ENCODE measurements around the gene CHMP4A.
"Not testable (repeated sequence)": the region's sequence is repeated elsewhere in the genome, so short reads cannot be mapped to it uniquely, and the experiment has no call there.

The CHMP4A gene

DNA sequence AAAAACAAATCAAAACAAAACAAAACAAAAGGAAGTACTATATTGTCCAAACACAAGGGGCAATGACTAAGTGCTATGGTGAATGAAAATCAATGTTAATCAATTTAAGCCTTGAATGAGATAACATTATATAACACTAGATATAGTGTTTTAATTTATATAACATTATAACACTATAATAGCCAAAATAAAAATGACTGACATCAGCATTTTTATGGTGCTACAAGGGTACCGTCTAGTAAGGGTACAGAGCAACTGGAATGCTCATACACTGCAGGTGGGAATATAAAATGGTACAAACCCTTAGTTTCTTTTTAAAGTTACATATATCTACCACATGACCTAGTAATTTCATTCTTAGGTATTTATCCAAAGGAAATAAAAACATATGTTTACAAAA, 13.2 kb upstream of the CHMP4A start:
- in situ Hi-C loops (cut with HindIII; ENCODE audit: low sequenced_read_pairs) = no loop called here

DNA sequence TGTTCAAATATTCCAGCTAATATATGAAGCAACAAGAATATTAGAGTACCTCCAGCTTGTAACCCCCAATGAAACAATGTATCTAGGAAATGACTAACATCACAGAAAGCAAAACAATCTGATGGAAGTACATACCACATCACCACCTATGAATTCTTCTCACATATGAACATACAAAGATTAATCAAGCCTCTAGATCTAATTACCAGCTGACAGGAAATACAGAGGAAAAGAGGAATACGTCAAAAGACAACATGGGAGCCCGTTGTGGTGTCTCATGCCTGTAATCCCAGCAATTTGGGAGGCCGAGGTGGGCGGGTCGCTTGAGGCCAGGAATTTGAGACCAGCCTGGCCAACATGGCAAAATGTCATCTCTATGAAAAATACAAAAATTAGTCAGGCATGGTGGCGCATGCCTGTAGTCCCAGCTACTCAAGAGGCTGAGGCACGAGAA, 11.4 kb upstream of the CHMP4A start:
- in situ Hi-C loops (cut with HindIII; ENCODE audit: low sequenced_read_pairs) = no loop called here

DNA sequence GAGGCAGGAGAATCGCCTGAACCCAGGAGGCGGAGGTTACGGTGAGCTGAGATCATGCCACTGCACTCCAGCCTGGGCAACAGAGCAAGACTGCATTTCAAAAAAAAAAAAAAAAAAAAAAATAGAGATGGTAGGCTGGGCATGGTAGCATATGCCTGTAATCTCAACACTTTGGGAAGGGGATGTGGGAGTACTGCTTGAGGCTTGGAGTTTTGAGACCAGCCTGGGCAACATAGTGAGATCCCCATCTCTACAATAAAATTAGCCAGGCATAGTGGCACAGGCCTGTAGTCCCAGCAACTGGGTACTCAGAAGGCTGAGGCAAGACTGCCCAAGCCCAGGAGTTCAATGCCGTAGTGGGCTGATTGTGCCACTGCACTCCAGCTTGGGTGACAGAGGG, 9.7 kb upstream of the CHMP4A start:
- in situ Hi-C loops (cut with HindIII; ENCODE audit: low sequenced_read_pairs) = not testable (repeated sequence)

DNA sequence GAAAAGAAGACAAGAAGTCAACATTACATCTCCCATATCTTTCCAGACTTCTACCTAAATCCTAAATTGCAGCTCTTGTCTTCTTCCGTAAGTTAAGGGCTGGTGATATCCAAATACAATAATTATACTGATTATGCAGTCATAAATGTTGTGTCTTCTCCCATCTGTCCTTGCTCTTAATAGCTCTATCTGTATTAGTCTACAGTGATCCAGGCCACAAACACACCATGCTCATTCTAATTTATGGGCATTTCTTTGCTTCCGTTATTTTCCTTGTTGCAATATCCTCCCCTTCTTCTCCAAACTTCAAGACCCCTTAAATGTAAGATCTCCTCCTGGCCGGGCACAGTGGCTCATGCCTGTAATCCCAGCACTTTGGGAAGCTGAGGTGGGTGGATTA, 6.2 kb upstream of the CHMP4A start:
- in situ Hi-C loops (cut with HindIII; ENCODE audit: low sequenced_read_pairs) = no loop called here

- in situ Hi-C loops (cut with HindIII; ENCODE audit: low sequenced_read_pairs) = no loop called here
These were observed 5.8 kb upstream of the CHMP4A start for GRCh38 chr14:24219080-24219479.

- in situ Hi-C loops (cut with HindIII; ENCODE audit: low sequenced_read_pairs) = not testable (repeated sequence)
These were observed 3.6 kb upstream of the CHMP4A start for GRCh38 chr14:24216876-24217275.

- in situ Hi-C loops (cut with HindIII; ENCODE audit: low sequenced_read_pairs) = no loop called here
These were observed 3.0 kb upstream of the CHMP4A start for GRCh38 chr14:24216345-24216699.

DNA sequence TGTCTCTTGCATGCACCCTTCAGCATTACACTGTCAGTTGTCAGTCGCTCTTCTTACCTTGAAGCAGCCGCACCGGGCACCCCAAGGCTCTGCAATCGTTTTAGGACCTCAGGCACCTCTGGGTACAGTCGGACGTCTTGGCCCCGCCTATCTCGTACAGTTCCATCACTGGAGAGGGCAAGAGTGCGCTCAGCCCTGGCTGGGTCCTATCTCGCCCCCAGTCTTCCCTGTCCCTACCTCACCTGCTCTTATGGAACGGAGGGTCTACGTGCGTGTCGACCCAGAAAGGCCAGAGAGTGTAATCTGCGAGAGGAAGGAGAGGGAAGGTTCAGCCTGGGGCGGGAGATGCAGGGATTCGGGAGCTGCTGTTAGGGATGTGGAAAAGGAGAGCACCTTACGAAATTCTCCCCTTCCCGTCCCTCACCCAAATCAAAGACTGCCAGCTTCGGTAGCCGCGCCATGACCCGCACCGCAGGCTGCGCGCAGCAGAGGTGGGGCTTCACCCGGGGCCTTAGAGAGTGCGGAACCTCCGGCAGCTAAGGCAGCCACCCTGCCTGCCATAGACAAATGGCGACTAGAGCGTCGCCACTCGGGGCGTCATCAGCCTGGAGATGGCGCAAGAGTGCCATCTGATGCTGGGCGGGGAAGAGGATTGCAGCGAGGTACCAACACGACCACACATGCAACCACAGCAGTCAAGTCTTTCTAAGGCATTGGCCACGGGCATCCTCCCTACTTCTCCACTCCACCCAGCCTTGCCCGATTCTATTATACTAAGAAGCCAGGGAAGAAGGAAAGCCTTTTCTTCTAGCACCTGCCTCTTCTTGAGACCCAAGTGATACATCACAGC, 2.4 kb upstream of the CHMP4A start, which contains the start of gene MDP1:
Gene MDP1, minus strand, starts transcription at position 572 of the 850 bp plus-strand sequence. Its CDS starts 111 bp downstream, at position 461.
- in situ Hi-C loops (cut with HindIII; ENCODE audit: low sequenced_read_pairs) = no loop called here

- in situ Hi-C loops (cut with HindIII; ENCODE audit: low sequenced_read_pairs) = no loop called here
These were observed 776 bp upstream of the CHMP4A start for GRCh38 chr14:24213866-24214662.

DNA sequence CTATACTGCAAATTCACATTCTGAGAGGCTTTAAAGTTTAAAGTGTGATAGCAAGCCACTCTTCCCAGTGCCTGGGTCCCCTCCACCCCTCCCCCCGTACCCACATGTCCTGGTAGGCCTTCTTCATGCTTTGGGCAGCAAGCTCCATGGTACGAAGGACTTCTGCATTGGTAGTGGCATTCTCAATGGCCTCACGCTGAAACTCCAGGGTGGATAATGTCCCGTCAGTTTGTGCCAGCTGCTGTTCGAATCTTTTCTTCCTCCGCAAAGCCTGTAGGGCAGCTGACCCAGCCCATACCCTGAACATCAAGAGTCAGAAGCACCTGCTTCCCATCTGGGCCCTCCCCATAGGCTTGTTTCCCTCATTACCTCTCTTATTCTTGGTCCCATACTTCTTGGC, 2.0 kb downstream of the CHMP4A start:
- in situ Hi-C loops (cut with HindIII; ENCODE audit: low sequenced_read_pairs) = no loop called here

DNA sequence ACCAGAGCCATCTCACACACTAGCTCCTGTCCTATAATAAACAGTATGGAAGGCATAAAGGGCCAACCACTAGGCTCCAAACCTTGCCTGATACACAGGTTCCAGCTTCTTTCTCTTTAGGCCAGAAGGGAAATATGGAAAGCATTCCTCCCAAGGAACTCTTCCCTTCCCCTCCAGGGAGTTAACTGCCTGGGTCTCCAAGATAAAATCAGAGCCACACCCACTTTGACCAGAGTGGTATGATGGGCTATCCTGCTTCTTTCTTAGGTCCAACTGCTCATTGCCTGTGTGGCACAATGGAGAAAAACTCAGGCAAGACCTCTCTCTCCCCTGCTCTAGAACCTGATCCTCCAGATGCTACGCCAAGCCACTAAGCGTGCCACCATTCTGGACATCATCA, 5.7 kb downstream of the CHMP4A start:
- in situ Hi-C loops (cut with HindIII; ENCODE audit: low sequenced_read_pairs) = no loop called here

GRCh38 chr14:24207104-24207551, 6.2 kb downstream of the CHMP4A start:
- in situ Hi-C loops (cut with HindIII; ENCODE audit: low sequenced_read_pairs) = no loop called here

GRCh38 chr14:24206260-24207103, 6.8 kb downstream of the CHMP4A start:
- in situ Hi-C loops (cut with HindIII; ENCODE audit: low sequenced_read_pairs) = no loop called here

DNA sequence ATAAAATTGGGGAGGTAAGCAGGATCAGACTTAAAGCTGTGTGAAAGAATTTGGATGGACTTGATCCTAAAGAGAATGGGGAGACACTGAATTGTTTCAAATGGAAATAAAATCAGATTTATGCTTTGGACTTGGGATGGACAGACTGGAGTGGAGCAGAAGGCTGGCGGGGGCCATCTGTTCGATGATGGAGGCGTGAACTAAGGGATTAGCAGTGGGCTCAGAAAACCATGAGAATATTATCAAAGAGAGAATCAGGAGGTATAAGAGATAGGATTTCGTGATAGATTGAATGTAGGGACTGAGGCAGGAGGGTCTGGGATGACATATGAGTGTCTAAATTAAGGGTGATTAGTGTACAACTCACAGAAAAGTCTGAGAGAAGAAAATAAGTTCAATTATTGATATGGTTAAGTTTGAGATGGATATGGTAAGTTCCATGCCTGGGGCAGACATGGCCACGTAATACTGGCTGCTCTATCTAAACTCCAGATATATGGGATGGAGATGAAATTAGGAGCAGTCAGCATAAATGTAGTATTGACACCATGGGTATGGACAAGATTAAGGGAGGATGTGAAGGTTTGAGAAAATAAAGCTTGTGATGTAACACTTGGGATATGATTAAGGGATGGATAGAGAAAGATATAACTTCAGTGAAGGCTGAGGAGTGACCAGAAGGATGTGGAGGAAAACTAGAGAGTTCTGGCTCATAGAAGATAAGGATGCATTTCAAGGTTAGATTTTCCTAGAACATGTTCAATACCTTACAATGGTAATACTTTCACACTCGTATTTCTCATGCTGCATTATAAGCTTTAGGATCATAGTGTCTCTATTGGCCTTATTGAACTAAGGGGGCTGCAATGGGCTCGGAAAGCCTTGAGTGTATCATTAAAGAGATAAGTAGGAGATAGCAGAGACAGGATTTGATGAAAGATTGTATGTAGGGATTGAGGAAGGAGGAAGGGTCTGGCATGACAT, 8.8 kb downstream of the CHMP4A start:
- in situ Hi-C loops (cut with HindIII; ENCODE audit: low sequenced_read_pairs) = no loop called here

DNA sequence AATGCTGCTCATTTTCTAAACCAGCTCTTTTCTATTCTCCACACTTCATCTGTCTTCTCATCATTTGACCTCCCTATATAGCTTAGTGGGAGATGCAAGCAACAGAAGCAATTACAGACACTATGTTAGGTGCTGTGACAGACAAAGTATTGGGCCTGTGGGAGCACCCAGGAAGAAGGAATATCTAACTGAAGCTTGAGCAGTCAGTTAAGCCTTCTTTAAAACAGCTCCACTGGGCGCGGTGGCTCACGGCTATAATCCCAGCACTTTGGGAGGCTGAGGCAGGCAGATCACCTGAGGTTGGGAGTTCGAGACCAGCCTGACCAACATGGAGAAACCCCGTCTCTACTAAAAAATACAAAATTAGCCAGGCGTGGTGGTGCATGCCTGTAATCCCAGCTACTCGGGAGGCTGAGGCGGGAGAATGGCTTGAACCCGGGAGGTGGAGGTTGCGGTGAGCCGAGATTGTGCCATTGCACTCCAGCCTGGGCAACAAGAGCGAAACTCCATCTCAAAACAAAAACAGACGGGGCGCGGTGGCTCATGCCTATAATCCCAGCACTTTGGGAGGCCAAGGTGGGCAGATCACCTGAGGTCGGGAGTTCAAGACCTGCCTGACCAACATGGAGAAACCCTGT, 9.9 kb downstream of the CHMP4A start:
- in situ Hi-C loops (cut with HindIII; ENCODE audit: low sequenced_read_pairs) = not testable (repeated sequence)

GRCh38 chr14:24202538-24202937, 10.8 kb downstream of the CHMP4A start:
- in situ Hi-C loops (cut with HindIII; ENCODE audit: low sequenced_read_pairs) = not testable (repeated sequence)

DNA sequence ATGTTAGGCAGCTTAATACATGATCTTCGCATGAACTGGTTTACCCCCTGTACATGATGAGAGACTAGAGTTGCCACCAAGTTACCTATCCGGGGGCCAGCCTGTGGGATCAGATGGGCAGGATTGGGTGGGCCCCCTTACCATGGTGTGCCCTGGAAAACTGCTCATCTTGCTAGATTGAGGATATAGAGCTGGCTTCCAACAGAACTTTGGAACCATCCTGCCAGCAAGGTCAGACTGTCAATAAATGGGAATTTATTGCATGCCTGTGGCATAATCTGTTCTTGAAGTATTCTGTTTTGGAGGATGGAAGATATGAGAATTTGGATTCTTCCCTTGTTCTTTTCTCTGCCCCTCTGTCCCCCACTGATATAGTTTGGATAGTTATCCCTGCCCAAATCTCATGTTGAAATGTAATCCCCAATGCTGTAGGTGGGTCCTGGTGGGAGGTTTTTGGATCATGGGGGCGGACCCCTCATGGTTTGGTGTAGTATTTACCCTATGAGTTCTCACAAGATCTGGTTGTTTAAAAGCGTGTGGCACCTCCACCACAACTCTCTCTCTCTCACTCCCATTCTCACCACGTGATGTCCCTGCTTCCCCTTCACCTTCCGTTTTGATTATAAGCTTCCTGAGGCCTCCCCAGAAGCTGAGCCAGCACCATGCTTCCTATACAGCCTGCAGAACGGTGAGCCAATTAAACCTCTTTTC, 14.3 kb downstream of the CHMP4A start:
- in situ Hi-C loops (cut with HindIII; ENCODE audit: low sequenced_read_pairs) = no loop called here

DNA sequence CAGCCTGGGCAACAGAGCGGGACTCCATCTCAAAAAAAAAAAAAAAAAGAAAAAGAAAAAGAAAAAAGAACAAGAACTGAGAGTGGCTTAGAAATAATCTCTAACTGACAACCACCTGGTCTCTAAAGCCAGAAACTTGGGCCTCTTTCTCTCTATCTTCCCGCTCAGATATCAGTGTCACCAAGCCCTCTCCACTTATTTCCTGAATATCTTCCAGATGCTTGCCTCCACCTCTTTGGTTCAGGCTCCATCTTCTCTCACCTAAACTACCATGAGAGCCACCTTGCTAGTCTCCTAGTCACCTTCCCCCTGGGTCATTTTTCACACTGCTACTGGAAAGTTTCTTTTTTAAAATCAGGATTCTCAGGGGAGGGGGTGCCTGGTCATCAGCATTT, 16.2 kb downstream of the CHMP4A start:
- in situ Hi-C loops (cut with HindIII; ENCODE audit: low sequenced_read_pairs) = no loop called here
